ENCODE measurements around the gene SDK2.

SDK2 gene

DNA sequence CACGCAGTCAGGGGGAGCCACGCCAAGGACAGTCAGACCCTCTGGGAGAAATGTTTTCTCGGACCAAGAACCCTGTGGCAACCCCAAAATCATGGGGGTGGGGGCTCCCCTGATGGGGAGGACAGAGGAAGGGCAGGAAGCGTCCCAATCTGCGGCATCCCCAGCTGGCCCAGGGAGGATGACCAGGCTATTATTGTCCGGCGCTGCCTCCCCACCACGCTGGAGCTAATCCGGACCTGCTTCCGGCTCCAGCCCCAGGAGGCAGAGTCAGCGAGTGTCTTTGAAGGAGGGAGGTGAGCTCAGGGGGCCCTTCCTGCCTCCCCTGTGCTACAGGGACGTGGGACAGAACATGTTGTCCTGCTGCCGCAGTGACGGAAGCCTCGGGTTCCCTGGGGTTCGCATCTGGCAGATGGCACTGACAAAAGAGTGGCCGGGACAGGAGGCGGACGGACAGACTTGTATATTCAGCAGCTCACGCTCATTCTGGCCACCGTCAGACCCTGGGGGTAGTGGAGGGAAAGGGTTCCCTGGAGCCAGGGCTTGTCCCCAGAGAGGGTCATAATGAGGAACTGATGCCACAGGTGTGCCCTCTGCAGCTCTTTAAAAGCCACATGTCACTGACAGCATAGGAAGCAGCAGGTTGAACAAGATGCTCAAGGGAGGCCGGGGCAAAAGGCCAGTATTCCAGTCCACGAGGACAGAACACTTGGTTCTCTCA, 278.2 kb downstream of the SDK2 start:
- no peak for DNase-seq (ENCODE audit: low read depth in 2 of 2)

DNA sequence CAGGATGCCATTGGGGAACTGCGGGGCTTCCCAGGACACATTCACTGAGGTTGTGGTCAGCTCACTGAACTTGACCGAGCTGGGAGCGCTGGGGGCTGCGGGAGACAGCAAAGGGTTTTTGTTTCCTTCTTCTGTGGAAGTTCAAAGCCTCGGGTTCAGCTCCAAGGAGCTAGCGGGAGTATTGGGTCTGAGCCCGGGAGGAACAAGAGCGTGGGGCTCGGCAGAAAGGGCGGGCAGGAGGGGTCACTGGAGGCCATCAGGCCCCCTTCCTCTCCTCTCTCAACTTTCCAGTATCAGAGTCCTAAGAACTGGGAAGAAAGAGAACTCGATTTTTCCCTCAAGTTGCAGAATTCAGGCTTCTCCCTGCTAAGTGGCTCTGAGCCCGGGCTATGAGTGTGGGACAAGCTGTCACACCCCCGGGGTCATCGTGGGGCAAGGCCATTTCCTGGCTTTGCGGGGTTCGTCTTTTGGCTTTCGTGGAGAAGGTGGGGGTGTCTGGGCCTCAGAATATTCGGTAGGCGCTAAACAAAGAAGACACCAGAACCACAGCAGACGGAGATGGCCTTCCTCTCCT, 278.9 kb downstream of the SDK2 start:
- no peak for DNase-seq (ENCODE audit: low read depth in 2 of 2)

DNA sequence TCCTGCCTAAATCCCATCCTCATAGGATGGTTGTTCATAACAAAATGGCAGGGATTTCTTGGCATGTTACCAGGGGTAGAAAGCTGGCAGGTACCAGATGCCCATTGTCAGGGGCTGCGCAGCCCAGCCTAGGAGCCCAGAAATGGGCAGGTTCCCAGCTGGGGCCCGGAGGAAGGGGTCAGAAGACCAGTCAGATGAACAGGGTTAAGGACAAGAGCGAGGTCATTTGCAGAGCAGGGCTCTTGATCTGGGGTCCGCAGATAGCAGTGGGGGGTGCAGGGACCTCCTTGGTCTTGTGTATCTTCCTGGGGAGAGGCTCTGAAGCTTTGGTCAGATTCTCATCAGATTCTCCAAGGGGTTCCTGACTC, 280.1 kb downstream of the SDK2 start:
- no peak for DNase-seq (ENCODE audit: low read depth in 2 of 2)

DNA sequence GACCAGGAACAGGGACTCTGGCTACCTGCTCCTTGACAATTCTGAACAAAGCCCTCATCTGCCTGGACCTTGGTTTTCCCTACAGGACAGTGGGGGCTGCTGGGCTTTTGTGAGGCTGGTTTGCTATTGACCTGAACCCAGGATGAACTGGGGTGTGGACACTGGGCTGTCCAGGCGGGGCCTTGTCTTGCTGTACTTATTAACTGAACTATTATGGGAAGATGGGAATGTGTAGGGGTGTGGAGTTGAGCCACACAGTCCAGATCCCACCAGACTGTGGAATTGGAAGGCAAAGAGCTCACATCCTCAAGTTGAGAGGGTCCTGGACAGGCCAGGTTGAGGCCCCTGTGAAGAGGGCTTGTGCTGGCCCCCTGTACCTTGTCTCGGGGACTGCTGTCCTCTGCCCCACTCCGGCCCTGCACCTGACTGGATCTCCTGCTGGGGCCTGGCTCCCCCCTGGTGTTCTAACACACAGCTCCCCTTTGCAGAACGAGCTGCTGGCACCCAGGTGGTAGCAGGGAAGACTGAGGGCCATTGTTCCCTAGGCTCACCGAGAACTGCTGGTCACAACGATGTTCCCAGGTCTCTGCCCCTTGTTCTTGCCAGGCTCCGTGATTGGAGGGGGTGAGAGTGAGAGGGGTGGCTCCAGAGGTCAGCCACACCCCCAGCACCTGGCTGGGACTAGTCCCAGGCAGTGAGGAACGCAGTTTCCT, 280.6 kb downstream of the SDK2 start:
- no peak for DNase-seq (ENCODE audit: low read depth in 2 of 2)

DNA sequence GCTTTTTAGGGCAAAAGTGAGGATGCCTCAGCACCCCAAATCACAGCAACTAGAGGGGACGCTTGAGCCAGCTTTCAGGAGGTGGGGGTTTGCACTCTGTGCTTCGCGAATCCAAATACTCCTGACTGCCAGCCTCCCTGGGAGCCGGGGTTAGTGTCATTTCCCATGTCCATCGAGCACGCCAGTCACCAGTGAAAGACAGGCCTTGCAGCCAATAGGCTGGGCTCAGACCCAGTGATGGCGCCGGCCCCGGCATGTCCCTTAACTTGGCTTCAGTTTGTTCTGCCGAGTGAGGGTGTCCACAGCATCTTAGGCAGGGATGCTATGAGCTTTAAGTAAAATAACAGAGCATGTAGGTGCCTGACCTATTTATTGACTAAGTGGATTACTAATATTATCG, 281.5 kb downstream of the SDK2 start:
- no peak for DNase-seq (ENCODE audit: low read depth in 2 of 2)

DNA sequence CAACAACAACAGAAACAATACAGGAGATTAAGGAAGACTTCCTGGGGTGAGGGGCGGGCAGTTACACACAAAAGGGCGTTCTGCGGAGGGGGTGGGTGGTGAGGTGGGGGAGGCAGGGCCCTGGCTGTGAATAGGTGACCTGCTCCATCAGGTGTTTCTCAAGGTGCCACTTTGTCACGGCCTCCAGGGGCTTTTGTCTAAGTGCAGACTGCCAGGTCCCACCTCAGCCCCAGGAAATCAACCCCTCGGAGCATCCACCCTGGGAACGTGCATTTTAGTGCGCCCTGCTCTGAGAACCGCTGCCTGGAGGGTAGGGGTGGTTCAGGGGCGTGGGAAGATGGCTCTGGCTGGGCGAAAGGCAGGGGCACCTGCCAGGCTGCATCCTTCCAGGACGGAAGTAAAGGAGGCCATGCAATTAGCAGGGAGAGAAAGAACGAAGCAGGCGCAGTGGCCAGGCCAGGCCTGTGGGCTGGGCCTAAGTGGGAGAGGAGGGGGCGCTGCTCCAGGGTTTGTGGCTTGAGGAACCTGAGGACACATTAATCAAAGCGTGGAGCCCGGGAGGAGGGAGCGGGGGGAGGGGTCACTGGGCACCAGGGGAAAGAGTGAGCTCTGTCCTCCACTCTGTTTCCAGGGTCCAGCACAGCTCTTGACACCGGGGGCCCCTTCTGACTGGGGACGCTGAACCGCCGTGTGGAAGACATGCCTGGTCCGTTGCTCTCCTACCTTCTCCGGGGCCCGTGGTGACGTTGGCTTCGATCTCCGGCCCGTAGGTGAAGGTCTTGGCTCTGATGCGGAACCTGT, 283.1 kb downstream of the SDK2 start:
- DNase-seq (ENCODE audit: low read depth in 2 of 2), result no peak

DNA sequence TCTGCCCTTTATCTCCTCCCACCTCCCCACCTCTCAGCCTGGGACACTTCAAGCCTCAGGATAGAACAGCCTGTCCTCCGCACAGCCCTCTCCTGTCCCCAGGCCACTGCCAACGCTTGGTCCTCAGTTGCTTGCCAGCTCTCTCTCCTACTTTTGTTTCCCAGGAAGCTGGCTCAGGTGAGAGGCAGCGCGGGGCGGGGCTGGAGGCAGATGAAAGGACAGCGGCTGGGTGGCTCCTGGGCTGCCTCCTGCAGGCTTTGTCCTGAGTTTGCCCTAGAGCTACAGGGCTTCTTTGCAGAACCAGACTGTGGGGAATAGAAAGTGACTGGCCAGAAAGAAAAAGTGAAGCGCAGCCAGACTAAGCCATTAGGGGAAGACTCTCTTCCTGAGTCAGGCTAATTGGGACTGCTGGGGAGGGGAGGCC, 284.2 kb downstream of the SDK2 start:
- DNase-seq (ENCODE audit: low read depth in 2 of 2), result no peak

DNA sequence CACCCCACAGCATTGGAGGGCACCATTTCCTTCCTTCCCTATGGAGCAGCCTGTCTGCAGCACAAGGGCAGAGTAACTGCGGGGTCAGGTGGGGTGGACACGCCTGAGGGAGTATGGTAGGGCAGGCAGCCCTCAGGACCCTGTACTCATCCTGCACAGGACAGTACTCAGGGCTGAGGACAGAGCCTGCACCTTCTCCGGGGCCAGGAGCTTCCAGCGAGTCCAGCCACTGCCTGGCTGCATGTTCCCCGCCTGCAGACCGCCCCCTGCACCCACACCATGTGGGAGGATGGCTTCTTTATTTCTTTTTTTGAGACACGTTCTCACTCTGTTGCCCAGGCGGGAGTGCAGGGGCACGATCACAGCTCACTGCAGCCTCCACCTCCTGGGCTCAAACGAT, 284.9 kb downstream of the SDK2 start:
- DNase-seq (ENCODE audit: low read depth in 2 of 2), result no peak

DNA sequence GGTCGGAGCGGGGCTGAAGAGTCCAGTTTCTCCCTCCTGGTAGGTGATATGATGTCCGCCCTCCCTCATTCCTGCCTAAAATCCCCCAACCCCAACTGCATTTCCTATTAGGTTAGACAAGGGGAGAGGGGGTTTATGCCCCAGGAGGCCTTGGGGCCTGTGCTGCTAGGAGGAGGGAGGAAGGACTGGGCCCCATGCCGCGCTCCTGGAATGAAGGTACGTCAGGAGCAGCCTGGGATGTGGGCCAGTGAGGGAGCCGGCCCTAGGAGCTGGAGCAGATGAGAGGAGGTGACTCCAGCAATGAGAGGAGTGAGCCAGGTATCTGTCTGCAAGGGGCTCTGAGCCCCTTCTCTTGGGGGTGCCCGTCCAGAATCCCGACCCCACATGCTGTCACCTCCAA, 285.6 kb downstream of the SDK2 start:
- DNase-seq (ENCODE audit: low read depth in 2 of 2), result no peak

DNA sequence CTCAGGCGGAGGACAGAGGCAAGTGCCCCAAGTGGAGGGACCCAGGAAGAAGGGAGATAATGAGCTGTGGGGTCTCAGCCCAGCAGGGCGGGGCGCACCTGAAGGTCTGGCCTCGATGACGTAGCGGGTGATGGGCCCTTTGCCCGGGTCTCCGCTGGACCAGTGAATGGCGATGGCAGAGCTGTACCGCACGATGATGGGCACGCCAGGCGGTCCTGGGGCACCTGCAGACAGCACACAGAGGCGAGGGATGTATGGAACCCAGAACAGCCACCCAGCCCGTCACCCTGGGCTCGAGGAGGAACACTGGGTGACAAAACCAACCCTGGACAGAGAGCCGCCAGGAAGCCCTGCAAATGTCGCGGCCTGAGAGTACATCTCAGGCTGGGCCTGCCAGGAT, 286.3 kb downstream of the SDK2 start:
- no peak for DNase-seq (ENCODE audit: low read depth in 2 of 2)

DNA sequence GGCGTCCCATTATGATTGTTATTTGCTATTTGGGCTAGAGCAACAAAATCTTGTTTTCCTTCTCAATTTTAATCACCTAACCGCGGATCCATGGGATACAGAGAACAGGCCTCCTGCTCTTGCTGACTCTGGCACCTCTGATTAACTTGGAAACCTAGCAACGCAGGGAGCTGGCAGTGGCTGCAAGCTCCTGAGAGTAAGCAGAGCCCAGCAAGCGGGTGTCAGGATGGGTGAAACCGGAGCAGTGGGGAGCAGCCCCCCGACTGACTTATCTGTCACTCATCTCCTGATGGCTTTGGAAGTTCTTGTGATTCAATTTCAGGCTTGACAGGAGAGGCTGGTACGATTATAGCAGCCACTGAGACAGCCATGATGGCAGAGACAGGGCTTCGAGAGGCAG, 286.9 kb downstream of the SDK2 start:
- DNase-seq (ENCODE audit: low read depth in 2 of 2), result no peak

DNA sequence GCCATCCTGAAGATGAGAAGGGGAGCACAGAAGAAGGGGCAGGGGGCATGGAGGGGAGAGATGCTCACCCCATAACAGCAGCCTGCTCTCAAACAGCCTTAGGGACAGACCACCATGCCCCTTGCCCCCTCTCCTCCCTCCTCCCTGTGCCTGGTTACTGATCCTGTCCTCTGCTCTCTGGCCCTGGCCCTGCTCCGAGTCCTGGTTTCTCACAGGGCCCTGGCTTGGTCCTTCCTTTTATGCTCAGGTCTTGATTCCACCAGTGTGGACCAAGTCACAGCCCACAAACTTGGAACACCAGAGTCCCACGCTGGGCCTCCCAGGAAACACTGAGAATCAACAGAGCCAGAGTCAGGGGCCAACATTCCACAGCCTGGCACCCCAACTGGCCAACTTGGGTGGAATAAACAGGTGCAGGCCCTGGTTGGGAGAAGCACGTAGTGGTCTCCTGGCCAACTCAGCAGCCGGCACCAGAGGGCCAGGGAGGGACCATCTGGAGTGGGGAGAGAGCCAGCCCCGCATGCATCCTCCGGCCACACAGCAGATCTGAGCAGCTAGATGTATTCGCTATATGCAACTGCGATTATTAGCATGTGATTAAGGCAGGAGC, 287.6 kb downstream of the SDK2 start:
- DNase-seq (ENCODE audit: low read depth in 2 of 2), result no peak

DNA sequence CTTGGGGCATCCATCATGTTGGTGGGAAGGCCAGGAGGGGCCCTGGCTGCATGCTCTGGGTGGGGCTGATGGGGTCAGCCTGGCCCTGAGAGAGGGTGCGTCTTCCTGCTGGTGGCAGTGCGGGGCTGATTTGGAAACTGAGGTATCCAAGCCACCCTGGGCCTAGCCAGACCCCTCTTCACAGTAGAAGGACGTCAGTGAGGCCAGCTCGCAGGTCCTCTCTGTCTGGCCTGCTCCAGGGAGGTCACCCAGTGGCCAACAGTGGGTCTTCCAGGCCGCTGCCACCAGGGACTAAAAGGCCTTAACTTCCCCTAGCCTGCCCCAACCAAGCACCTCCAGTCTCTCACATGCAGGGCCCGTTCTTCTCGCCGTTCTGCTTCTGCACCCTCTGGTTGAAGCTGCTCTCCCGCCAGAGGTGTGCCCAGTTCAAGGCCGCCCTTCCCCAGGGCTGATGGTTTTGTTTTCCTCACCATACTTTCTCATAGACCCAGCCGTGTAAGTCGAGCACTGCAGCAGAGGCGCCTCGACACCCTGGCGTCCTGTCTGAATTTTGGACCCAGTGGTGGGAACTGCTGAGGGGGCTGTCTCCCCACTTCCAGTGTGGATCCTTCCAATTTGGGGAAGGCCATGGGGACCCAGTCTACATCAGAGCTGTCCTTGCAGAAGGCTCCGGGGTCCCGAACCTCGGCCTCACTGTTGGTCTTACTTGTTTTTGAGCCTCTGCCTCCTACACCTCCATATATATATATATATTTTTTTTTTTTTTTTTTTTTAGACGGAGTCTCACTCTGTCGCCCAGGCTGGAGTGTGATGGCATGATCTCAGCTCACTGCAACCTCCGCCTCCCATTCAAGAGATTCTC, 289.6 kb downstream of the SDK2 start:
- DNase-seq (ENCODE audit: low read depth in 2 of 2), result no peak

DNA sequence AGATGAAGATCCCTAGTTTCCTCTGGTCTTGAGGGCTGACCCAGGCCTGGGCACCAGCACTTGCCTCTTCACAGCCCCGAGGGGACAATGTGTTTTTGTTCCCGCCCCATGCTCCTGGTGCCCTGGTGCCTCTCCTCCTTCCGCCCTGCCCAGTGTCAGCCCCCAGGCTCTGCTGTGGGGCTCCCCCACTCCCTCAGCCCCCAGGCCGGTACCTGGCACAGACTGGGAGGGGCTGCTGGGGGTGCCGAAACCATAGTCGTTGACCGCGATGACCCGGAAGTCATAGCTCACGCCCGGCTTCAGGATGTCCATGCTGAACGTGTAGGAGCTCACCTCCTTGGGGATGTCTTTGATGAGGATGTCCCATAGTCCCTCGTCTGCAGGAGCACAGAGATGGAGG, 292.0 kb downstream of the SDK2 start:
- no peak for DNase-seq (ENCODE audit: low read depth in 2 of 2)

DNA sequence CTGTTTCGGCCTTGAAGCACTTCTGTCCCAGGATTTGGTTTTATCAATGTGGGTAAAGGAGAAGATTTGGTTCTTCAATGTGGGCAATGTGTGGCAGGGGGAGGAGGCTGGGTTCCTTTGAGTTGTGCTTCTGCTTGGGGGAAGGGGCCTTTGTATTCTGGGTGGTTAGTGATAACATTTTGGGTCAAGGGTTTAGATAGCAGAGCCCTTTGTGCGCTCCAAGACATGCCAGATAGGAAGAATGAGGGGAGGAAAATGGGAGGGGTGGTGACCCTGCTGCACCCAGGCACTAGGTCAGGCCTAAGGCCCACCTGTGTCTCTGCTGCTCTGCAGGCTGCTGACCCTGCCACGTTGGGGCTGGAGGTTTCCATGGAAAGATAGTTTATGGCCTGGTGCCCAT, 292.5 kb downstream of the SDK2 start:
- no peak for DNase-seq (ENCODE audit: low read depth in 2 of 2)

DNA sequence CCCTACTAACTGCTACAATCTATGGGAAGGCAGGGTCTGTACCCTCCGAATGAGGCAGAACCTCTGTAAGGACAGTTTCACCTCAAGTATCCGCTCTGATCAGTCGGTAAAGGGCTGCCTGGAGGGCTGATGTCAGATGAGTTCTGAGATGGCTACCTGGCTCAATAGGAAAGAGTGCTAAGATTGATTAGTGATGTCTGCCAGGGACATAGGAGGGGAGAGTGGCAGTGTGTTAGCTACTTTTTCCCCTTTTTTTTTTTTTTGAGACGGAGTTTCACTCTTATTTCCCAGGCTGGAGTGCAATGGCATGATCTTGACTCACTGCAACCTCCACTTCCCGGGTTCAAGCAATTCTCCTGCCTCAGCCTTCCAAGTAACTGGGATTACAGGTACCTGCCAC, 293.4 kb downstream of the SDK2 start:
- DNase-seq (ENCODE audit: low read depth in 2 of 2), result no peak

DNA sequence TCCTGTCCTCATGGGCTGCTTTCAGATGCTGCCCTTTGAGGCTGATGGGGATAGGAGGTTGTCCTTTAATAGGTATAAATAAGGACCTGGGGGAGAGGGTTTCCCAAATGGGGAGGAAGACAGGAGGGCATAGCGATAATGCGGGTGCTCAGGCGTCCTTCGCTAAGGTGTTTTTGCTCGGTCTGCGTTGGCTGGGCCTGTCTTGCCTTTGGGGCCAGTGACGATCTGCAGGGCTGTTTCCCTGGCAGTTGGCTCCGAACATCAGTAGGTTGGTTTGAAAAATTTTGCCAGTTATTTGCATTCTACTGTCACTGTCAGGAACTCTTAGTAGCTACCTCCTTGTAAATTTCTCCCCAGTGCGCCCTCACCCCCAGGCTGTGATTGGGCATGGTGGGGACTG, 294.6 kb downstream of the SDK2 start:
- DNase-seq (ENCODE audit: low read depth in 2 of 2), result no peak

DNA sequence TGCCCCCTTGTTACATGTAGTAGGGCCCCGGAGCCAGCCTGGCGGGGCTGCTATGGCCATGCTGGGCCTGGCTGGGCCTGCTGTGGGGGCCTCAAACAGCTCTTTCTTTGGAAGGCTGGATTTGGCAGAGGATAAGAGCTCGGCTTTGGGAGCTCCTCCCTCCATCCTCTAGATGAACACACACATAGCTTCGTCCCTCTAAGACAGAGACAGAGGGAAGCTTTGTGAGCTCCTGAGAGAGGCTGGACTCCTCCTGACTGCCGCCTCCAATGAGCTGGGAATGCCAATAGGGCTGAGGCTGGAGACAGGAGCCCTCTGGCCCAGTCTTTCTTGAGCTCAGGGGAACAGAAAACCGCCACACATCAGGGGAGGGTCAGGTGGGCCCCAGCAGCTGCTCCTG, 295.1 kb downstream of the SDK2 start:
- DNase-seq (ENCODE audit: low read depth in 2 of 2), result no peak

DNA sequence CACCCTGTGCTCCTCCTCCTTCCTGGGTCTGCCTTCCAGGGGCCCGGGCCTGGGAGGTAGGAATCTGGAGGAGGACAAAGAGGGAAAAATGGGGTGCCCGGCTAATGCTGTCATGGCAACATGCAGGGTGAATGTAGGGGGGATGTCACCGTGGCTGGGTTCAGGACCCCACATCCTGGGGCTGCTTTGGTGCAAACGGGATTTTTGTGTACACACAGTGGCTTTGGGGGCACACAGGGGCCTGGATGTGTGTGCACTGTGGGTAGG, 295.5 kb downstream of the SDK2 start:
- DNase-seq (ENCODE audit: low read depth in 2 of 2), result no peak

DNA sequence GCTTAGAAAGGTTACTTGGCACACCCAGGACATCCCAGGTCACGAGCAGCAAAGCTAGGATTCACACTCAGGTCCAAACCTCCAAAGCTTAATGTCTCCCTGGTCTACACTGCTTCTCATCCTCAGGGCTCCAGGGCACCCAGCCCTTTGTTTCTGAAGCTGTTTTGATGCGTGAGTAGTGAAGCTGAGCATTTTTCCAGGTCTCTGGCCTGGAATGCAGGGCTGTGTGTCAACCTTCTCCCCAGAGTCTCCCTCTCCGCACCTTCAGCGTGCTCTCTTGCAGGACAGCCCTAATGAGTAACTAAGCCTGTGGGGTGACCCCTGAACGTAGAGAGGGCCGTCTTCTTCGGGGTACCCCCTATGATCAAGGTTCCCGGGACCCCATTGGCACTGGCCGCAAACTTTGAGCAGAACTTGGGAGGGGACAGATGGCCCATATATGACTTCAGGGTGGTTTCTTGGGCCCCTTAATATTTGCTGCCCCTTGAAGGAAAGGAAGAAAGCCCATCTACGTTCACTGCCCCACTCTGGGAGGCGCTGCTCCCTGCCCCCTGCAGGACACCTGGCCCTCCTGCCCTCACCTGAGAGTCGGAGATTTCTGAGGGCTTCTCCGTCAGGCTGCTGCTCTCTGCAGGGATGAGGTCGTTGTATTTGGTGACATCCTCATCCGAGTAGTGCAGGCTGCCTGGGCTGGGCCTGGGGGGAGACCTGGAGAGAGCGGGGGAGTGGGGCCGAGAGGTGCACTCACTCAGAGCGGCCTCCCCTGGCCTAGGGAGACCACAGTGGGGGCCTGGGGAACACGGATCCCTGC, 296.0 kb downstream of the SDK2 start:
- no peak for DNase-seq (ENCODE audit: low read depth in 2 of 2)

DNA sequence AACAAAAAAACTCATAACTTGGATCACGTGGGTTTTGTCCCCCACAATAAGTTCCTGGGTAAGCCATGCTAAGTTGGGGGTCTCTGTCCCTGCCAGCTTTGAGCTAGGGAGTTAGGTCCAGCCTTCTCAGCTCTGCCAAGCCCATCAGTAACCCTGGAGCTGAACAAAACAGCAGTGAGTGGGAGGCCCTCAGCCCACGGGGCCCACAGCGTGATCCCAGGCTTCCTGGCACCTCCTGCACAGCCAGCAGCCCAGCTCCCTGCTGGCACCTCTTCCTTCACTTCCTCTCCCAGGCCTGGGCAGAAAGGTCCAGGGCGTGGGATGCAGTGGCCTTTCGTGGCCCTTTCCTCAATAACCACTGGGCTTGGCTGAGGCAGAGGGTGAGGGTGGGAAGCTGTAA, 296.9 kb downstream of the SDK2 start:
- DNase-seq (ENCODE audit: low read depth in 2 of 2), result no peak

Data from stimulated activated CD4-positive, alpha-beta T cell treated with anti-CD3 and anti-CD28 coated beads, Interleukin-1b, Interleukin-23, amount 100 ng/mL, for 4 hours (primary cell).